ENCODE data around the gene CENPE.

Gene CENPE

DNA sequence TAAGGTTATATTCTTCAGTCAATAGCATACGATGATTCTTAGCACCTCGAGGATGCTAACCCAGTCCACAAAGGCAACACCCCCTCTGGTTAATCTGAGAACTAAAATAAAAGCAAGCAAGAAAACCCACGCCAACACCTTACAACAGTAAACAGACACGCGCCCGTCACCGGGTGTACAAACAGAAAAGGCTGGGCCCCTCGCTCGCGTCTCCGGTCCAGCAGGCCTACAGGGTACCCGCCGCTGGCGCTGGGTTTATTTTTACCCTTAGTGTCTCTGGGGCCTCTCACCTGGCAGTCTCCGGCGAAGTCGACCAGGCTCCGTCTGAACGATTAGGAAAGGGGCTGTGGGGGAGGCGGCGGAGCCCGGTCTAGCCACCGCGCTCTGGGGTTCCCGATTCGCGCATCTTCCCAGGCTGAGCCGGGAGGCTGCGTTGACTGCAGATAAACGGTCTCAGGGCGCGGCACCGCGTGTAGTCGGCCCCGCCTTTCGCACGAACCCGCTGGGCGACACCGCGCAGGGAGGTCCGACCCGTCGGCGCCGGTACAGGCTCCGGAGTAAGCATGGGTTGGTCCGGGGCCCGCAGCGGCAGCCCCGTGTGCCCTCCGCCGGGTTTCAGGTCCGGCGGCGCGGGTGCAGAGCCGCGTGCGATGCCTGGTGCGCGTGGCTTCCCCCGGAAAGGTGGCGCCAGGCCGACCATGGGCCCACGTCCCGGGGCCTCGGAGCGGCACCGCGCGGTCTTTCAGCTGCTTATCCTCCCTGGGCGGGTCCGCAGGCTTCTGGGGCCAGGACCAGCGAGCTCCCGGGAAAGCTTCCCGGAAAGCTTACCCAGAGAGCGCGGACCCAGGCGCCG is 122.0 kb downstream of the CENPE start:
- DNase-seq (ENCODE audit: extremely low read depth, low read depth) = no peak
- TF ChIP-seq CTCF (IDR thresholded peaks at IDR 0.05; ENCODE audit: low read depth, low read length) = no peak; the same call in none of the 2 replicates

- TF ChIP-seq CTCF (IDR thresholded peaks at IDR 0.05; ENCODE audit: low read depth, low read length) = no peak
- no peak for DNase-seq (ENCODE audit: extremely low read depth, low read depth)
Observed at GRCh38 chr4:103075435-103075893, 122.7 kb downstream of the CENPE start.

DNA sequence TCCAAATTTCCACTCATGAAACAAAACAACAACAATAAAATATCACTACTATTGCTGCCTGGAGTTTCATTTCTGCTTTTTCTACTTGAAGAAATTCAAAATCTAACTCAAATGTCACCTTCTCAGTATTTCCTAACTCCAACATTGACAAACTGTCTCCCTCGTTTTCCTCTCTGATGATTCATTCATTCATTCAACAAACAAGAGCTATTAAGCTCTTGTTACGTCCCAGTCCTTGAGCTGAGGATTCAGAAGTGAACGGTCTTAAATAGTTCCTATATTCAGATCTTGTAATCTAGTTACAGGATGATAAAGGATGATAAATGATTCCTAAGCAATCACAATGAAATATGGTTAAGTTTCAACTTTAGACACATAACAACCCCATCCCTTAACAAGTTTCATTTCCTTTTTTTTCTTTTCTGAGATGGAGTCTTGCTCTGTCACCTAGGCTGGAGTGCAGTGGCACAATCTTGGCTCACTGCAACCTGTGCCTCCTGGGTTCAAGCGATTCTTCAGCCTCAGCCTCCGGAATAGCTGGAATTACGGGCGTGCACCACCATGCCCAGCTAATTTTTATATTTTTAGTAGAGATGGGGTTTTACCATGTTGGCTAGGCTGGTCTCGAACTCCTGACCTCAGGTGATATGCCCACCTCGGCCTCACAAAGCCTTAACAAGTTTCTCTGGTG is 123.3 kb downstream of the CENPE start:
- DNase-seq (ENCODE audit: extremely low read depth, low read depth) = no peak
- no peak for TF ChIP-seq CTCF (IDR thresholded peaks at IDR 0.05; ENCODE audit: low read depth, low read length)

- no peak for TF ChIP-seq CTCF (IDR thresholded peaks at IDR 0.05; ENCODE audit: low read depth, low read length)
- no peak for DNase-seq (ENCODE audit: extremely low read depth, low read depth)
Observed at GRCh38 chr4:103073792-103074438, 124.2 kb downstream of the CENPE start.

GRCh38 chr4:103067841-103068547 is 130.1 kb downstream of the CENPE start:
- DNase-seq (ENCODE audit: extremely low read depth, low read depth) = no peak
- TF ChIP-seq CTCF (IDR thresholded peaks at IDR 0.05; ENCODE audit: low read depth, low read length) = no peak

GRCh38 chr4:103060453-103061148 is 137.5 kb downstream of the CENPE start:
- no peak for DNase-seq (ENCODE audit: extremely low read depth, low read depth)
- no peak for TF ChIP-seq CTCF (IDR thresholded peaks at IDR 0.05; ENCODE audit: low read depth, low read length)
